GM18526 (cell line): Measurements from ENCODE around the gene ATP2B3.

Experiments used
- POLR2A ChIP-seq: IDR thresholded peaks from 3 replicates; pipeline ENCODE4 v1.6.1; 2011; ENCODE audit not compliant: insufficient read length; ENCODE audit errors: extremely low read depth

Gene ATP2B3

GRCh38 chrX:153557618-153558355 is 40.3 kb downstream of the ATP2B3 start:
- no peak for TF ChIP-seq POLR2A

- TF ChIP-seq POLR2A = no peak
Measured at GRCh38 chrX:153560000-153560399, 42.6 kb downstream of the ATP2B3 start.

- TF ChIP-seq POLR2A = no peak
Measured at GRCh38 chrX:153560466-153560865, 43.0 kb downstream of the ATP2B3 start.

- TF ChIP-seq POLR2A = no peak
Measured at GRCh38 chrX:153561337-153561736, 43.9 kb downstream of the ATP2B3 start.

GRCh38 chrX:153562546-153562945 is 45.1 kb downstream of the ATP2B3 start:
- TF ChIP-seq POLR2A = no peak

- no peak for TF ChIP-seq POLR2A
Measured at GRCh38 chrX:153564047-153564606, 46.7 kb downstream of the ATP2B3 start.

- TF ChIP-seq POLR2A = no peak
Measured at GRCh38 chrX:153565996-153566580, 48.6 kb downstream of the ATP2B3 start.

- TF ChIP-seq POLR2A = no peak
Measured at GRCh38 chrX:153568451-153569011, 51.1 kb downstream of the ATP2B3 start.

GRCh38 chrX:153569475-153569874 is 52.0 kb downstream of the ATP2B3 start:
- TF ChIP-seq POLR2A = no peak

- TF ChIP-seq POLR2A = no peak
Measured at GRCh38 chrX:153571534-153571908, 54.1 kb downstream of the ATP2B3 start.

GRCh38 chrX:153572601-153573000 is 55.2 kb downstream of the ATP2B3 start:
- TF ChIP-seq POLR2A = no peak

- no peak for TF ChIP-seq POLR2A
Measured at GRCh38 chrX:153573984-153574383, 56.5 kb downstream of the ATP2B3 start.

GRCh38 chrX:153576239-153576870 is 58.9 kb downstream of the ATP2B3 start:
- TF ChIP-seq POLR2A = no peak

GRCh38 chrX:153576961-153577360 is 59.5 kb downstream of the ATP2B3 start:
- TF ChIP-seq POLR2A = no peak

GRCh38 chrX:153578200-153578835 is 60.9 kb downstream of the ATP2B3 start:
- no peak for TF ChIP-seq POLR2A
